ENCODE results near the gene CCR7. TPM values are rescaled to one million over a fixed set of nuclear protein-coding genes. Genes with fewer than 3 reads are reported as not detected.

Gene CCR7
- total and polyA plus RNA-seq, 2 donors (not counting 1 experiment from before 2014, with no cell fraction given), result 116 to 481 TPM

GRCh38 chr17:40613467-40614154 is 48.3 kb upstream of the CCR7 start:
- no peak for DNase-seq
- ATAC-seq (ENCODE audit: low read depth), result no peak
- Mint-ChIP-seq H3K27ac (peak overlapping the region; percentile 86), H3K9me3 (ENCODE audit: insufficient read depth) (no peaks in the 10 kb centered on the region), H3K27me3 (no peaks in the 10 kb centered on the region), H3K4me3 (peak overlapping the region; percentile 36), H3K4me1 (peaks cover 68% of the 10 kb centered on the region)
- H3K4me2 ChIP-seq (replicated peaks; ENCODE audit: low read depth, low read length, poor library complexity, severe bottlenecking), result no peak overlapping the region
- no peak for TF ChIP-seq CTCF (IDR thresholded peaks at IDR 0.05)
- TF ChIP-seq EZH2 (IDR thresholded peaks at IDR 0.05; ENCODE audit: borderline replicate concordance, insufficient read depth, low read depth, low read length, poor library complexity, severe bottlenecking), result no peak
- ChIA-PET CTCF (interaction anchor here (0.5 to 11.9 kb wide), 10 partner anchors 10 to 214 kb away, joined by 3 to 634 read pairs (median 32); partner anchors contain the start of genes CCR7 and IGFBP4), POLR2A (interaction anchor here (0.6 to 6.1 kb wide), 6 partner anchors 10 to 65 kb away, joined by 3 to 132 read pairs (median 13); partner anchors contain the start of gene CCR7)
- H3K9ac ChIP-seq (ENCODE audit: low read length), result no peak overlapping the region
- H4K20me1 ChIP-seq (ENCODE audit: control insufficient read depth, insufficient read depth, low read length, poor library complexity, severe bottlenecking), result no peaks in the 10 kb centered on the region
- H3K36me3 ChIP-seq (replicated peaks in 1 of 2; ENCODE audit: control extremely low read depth in 1 of 2, control insufficient read depth in 1 of 2, extremely low read depth in 1 of 2, insufficient read depth in 2 of 2, low read length in 1 of 2), result no peaks in the 10 kb centered on the region
- WGBS (ENCODE audit: insufficient coverage), result 95% methylated on average over 4 of the region's 5 CpGs
- H3K4me1 ChIP-seq (ENCODE audit: control insufficient read depth in 2 of 2, insufficient read depth in 2 of 2, low read length in 2 of 2), result peaks cover 46 to 53% of the 10 kb centered on the region in 2 donors
- intact Hi-C loops (cut with micrococcal nuclease), result loop anchor here (2.0 kb wide), 1 partner anchor 61 kb away; no protein-coding TSS in a partner anchor
- H3K9me3 ChIP-seq (ENCODE audit: control extremely low read depth in 1 of 3, control insufficient read depth in 2 of 3, insufficient read depth in 1 of 3, low read length in 2 of 3), result no peaks in the 10 kb centered on the region
- no peak overlapping the region for H3K27ac ChIP-seq (ENCODE audit: low read length in 2 of 2)
- H3K4me3 ChIP-seq (ENCODE audit: control extremely low read depth in 1 of 5, extremely low read depth in 1 of 5, insufficient read depth in 1 of 5, low read depth in 2 of 5, low read length in 4 of 5), result no peak overlapping the region
- H3K27me3 ChIP-seq (replicated peaks in 1 of 4; ENCODE audit: control extremely low read depth in 1 of 4, control insufficient read depth in 3 of 4, insufficient read depth in 4 of 4, low read length in 3 of 4), result no peaks in the 10 kb centered on the region
- no peaks in the 10 kb centered on the region for H3K79me2 ChIP-seq (ENCODE audit: control insufficient read depth, insufficient read depth, low read length)
- no peak overlapping the region for H2AFZ ChIP-seq (ENCODE audit: insufficient read depth, low read depth, low read length, poor library complexity, severe bottlenecking)
